HG03066 (cell line): ENCODE results near the gene CEACAM20.
"Not testable (repeated sequence)": the region's sequence is repeated elsewhere in the genome, so short reads cannot be mapped to it uniquely, and the experiment has no call there.

Experiments used
- ATAC-seq: cut with Tn5 transposase; IDR thresholded peaks from one replicate; pipeline ENCODE4 v1.9.1; 2021; ENCODE audit warnings: low read depth; ENCODE audit not compliant: unreplicated experiment

Gene CEACAM20

DNA sequence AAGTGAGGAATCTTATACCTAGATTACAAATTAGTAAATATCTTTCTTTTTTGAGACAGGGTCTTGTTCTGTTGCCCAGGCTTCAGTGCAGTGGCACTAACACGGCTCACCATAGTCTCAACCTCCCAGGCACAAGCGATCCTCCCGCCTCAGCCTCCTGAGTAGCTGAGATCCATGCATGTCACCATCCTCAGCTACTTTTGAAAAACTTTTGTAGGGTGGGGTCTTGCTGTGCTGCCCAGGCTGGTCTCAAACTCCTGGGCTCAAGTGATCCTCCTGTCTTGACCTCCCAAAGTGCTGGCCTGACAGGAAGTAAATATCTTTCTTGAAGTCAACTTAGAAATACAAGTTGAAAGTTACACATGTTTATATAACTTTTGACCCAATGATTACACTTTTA lies 20.0 kb upstream of the CEACAM20 start:
- ATAC-seq, result no peak

DNA sequence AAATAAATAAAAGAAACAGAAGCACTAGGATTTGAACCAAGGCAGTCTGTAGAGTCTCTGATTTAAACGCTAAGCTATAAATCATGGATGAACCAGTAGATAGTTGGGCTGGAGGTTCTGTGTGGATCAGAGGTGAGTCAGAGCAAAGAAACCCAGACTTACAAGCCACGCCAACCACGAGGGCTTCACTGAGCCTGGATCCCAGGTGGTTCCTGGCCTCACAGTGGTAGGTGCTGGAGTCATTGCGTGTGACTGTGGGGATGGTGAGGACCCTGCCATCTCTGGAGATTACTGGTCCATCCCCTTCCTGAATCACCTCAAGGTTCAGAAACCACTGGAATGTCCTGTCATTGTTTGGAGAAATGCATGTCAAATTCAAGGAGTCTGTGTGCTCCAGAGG lies 19.3 kb upstream of the CEACAM20 start:
- no peak for ATAC-seq

DNA sequence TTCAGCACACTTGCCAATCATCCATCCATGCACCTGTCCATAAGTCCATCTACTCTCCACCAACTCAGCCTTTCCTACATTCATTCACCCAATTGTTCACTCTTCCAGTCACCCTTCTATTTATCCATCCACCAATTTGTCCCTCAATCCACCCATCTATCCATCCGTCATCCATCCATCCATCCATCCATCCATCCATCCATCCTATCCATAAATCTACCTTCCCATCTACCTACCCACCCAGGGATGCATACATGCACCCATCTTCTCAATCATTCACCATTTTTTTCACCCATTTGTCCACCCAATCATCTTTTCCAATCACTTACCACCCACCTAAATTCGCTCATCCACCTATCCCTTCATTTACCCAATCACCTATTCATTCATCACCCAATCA lies 14.6 kb upstream of the CEACAM20 start:
- no peak for ATAC-seq

DNA sequence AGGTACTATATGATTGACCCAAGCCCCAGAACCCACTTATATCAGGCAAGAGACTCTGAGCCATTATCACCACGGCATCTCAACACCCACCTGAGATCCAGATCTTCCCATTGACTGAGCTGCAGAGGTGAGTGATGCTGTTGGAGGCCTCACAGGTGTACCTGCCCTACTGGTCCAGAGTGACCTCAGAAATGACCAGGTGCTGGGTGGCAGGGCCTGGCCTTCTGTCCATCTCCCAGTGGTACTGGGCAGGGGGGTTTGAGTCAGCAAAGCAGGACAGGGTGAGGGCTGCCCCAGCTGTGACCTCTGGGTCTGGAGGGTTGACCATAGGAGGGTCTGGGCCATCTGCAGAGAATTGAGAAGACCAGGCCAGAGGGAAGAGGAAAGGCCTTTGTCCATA lies 13.2 kb upstream of the CEACAM20 start:
- ATAC-seq, result no peak

DNA sequence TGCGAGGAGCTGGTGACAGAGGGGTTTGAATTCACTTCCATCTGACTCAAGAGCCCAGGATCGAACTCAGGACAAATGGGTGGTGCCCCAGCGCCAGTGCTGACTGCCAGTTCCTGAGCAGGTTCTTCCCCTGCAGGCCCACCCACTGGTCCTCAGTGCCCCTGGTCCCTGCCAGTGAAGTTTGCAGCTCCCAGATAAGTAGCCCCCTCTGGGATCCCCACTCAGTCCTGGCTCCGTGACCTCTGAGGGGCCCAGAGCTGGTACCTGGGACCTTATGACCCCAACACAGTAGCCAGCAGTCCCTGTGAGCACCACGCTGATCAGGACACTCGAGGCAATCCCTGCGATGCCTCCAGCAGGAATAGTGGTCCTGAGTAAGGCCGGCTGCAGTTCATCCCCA lies 11.3 kb upstream of the CEACAM20 start:
- ATAC-seq, result no peak

DNA sequence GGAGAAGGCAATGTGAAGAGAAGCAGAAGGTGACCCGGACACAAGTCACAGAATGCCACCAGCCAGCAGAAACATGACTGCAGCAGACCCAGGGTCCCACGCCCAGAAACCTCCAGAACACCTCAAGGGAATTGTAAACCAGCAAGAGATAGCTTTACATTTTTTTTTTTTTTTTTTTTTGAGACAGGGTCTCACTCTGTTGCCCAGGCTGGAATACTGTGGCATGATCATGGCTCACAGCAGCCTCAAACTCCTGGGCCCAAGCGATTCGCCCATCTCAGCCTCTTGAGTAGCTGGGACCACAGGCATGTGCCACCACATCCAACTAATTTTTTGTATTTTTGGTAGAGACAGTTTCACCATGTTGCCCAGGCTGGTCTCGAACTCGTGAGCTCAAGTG lies 10.5 kb upstream of the CEACAM20 start:
- ATAC-seq, result no peak

DNA sequence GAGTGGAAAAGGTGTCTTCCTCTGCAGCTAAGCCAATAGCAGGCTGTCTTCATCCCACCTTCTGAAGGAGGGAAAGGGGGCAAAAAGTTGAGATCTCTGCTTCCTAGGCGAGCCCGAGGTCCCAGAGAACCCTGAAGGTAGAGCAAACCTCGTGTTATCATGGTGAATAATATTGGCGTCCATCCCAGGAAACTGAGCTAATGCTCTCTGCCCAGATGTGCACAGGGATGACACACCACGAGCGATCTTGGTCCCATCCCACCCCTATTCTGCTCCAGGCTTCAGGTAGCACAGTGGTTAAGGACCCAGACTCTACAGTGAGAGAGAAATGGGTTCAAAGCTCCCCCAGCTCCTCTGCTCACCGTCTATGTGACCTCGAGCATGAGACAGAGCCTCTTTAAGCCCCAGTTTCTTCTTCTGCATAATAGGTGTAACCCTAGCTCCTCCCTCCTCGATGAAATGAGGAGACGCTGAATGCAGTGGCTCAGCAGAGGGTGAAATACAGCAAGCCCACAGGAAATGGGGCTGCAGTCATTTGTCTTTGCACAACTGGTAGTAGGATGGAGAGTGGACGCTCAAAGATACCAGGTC lies 9.9 kb upstream of the CEACAM20 start:
- ATAC-seq, result no peak

DNA sequence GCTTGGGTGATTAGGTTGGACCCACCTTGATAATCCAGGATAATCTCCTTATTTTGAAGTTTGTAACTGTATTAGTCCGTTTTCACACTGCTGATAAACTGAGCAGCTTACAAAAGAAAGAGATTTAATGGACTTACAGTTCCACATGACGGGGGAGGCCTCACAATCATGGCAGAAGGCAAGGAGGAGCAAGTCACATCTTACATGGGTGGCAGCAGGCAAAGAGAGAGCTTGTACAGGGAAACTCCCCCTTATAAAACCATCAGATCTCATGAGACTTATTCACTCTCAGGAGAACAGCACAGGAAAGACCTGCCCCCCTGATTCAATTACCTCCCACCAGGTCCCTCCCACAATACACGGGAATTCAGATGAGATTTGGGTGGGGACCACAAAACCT lies 5.9 kb upstream of the CEACAM20 start:
- not testable (repeated sequence) for ATAC-seq

DNA sequence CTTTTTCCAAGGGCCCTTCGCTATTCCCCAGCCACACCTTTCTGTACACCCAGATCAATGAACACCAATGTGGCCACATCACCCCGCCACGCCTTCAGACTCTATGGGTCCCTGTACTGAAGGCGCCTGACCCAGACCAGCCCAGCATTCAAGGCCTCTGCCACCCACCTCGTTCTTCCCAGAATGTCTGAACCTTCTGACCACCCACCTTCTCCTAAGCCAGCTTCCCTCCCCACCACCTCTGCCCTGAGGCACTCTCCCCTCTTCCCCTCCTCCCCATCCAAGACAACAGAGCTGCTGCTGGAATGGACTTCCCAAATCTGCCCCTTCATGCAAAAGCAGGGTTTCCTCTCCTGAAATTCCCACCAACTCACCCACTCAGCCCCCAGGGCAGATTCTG lies 3.3 kb upstream of the CEACAM20 start:
- no peak for ATAC-seq

DNA sequence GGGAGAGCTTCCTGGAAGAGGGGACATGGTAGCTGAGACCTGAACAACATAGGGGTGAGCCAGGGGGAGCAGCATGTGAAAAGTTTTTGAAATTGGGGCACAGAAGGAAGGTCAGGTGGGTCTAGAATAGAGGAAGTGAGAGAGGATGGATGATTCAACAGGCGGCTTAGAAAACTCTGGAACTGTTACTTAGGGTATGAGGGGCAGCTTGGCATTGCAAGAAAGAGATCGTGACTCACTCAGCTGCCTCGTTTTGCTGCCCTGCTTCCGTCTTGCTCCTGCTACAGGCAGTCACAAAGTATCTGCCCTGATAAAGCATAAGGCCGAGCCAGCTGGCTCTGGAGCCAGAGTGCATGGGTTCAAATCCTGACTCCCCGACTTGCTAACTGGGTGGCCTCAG lies 1.3 kb upstream of the CEACAM20 start:
- ATAC-seq, result no peak

DNA sequence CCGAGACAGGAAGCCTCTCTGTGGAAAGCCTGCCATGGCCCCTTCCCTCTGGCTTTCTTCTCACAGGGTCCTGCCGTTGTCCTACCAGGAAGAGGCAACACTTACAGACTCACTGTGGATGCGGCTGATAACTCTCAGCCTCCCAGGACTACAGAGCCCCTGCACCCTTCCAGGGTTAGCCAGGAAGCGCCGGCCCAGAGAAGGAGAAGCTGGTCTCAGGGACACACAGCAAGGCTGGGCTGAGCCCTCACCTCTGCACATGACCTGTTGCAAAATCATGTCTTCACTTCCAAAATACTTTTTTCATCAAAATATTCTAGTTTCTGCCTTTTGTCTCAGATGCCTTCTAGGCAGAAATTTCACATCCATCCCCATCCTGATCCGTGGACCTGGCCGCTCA lies 1.9 kb downstream of the CEACAM20 start:
- no peak for ATAC-seq

DNA sequence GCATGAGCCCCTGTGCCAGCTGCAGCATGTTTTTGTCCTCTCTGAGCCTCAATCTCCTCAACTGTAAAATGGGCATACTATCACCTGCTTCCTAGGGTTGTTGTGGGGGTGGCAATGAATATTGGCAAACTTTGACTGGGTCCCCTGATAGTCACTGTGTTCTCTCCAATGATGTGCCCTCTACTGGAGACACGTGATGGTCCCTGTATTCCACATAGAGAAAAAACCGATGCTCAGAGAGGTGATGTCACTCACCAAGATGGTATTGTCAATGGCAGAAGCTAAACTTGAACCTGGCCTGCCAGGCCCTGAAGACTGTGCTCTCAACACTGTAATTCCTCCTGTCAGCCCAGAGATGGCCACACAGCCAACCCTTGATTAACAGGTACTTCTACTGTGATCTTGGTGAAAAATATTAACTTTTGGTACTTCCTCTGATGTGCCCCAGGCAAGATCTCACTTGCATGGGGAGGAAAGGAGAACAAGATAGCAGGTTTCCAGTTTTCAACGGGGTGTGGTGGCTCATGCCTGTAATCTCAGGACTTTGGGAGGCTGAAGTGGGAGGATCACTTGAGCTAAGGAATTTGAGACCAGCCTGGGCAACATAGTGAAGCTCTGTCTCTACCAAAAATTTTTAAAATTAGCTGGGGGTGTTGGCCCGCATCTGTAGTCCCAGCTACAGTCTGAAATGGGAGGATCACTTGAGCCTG lies 3.6 kb downstream of the CEACAM20 start:
- ATAC-seq, result no peak

DNA sequence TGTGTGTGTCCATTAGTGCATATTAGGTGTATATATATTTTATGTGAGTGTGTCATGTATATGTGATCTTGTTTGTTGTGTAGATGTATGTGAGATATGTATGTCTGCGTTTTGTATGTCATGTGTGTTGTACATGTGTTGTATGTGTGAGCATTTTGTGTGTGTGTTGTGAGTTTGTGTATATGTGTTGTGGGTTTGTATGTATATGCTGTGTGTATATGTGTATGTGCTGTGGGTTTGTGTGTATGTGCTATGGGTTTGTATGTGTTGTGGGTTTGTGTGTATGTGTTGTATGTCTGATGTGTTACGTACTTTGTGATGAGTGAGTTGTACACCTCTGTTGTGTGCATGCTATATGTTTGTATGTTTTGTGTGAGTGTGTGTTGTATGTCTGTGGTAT lies 8.1 kb downstream of the CEACAM20 start:
- no peak for ATAC-seq

DNA sequence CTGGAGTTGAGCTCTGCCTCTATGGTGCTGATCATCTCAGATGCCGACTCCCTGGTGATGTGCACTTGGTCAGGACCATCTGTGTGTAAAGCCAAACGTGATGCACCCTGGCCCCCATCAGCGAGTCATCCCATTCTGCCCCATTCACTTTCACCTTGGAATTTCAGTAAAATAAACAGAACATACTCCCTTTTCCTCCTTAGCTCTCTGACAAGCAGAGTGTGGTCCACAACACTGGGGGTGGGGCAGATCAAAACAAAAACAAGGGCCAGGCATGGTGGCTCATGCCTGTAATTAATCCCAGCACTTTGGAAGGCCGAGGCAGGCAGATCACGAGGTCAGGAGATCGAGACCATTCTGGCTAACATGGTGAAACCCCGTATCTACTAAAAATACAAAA lies 12.3 kb downstream of the CEACAM20 start:
- no peak for ATAC-seq

DNA sequence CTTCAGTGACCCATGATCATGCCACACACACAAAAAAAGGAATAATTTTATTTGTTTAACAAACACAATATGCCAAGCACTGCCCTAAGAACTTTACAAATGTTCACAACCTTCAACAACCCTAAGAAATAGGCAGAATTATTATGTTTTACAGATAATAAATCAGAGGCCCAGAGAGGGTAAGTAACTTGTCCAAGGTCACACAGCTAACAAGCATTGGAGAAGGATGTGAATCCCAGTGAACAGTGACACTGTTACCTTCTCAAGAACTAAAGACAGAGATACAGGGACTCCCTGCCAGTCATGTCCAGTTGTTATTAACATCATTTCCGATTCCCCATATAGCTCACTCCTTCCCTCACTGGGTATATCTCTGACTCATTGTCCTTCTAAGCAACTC lies 13.6 kb downstream of the CEACAM20 start:
- no peak for ATAC-seq

DNA sequence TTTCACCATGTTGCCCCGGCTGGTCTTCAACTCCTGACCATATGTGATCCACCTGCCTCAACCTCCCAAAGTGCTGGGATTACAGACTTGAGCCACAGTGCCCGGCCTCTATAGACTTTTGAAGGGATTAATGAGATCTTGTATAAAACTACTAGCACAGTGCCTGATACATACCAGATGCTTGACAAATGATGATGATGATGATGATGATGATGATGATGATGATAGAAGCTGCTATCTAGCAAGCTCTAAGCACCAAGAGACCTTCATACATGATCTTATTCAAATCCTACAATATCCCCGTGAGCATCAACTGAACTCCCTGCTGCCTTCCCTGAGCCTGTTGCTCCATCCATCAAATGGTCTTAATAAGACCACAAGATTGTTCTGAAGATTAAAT lies 14.4 kb downstream of the CEACAM20 start:
- no peak for ATAC-seq

DNA sequence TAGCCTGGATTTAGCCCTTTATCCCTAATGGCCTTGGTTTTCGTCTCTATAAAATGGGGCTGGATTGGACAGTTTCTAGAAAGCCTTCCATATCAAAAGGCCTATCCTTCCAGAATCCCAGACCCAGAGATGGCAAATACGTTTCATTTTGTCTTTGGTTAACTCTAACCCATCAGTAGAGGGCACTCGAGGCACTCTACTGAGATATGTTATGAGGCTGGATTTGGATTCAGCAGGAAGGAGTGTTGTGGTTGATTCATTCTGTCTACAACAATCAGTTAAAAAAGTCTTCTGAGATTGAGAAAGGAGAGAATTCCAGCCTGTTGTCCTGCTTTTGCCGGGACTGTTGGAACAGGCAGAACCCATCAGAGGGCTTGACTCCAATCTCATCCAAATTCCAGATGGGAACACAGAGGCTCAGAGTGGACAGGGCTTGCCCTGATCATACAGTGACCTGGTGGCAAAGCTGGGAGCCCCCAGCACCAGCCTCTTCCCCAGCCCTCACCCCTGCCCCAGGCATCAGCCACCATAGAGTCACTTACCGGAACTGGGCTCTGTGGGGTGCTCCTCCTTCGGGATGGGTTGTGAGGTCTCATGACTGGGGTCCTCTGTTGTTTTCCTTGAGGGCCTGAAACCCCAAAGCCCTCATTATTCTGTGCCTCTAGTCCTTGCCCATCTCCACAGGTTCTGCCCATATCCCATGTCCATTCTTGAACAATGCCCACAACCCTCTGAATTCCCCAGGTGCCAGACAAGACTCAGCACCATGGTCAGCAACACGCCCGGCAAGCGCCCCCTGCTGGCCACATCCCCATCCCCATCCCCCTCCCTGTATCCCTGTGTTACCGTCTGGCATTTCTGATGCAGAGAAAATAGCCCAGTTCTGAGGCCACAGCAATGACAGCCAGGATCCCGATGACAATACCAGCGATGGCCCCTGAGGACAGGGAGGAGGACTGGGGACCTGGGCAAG lies 16.9 kb downstream of the CEACAM20 start:
- ATAC-seq, result no peak

DNA sequence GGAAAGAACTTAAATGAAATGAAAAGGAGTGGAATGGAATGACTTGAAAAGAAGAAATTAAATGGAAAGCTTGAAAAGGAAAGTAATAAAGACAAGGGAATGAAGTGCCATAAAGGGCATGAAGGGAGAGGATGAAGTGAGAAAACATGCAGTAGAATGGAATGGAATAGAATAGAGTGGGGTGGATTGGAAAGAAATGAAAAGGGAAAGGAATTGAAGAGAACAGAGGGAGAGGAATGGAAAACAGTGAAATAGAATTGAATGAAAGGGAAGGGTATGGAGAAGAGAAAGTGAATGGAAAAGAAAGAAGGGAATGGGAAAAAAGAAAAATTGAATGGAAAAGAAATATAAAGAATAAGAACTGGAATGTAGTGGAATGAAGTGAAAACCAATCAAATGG lies 20.0 kb downstream of the CEACAM20 start:
- ATAC-seq, result no peak

DNA sequence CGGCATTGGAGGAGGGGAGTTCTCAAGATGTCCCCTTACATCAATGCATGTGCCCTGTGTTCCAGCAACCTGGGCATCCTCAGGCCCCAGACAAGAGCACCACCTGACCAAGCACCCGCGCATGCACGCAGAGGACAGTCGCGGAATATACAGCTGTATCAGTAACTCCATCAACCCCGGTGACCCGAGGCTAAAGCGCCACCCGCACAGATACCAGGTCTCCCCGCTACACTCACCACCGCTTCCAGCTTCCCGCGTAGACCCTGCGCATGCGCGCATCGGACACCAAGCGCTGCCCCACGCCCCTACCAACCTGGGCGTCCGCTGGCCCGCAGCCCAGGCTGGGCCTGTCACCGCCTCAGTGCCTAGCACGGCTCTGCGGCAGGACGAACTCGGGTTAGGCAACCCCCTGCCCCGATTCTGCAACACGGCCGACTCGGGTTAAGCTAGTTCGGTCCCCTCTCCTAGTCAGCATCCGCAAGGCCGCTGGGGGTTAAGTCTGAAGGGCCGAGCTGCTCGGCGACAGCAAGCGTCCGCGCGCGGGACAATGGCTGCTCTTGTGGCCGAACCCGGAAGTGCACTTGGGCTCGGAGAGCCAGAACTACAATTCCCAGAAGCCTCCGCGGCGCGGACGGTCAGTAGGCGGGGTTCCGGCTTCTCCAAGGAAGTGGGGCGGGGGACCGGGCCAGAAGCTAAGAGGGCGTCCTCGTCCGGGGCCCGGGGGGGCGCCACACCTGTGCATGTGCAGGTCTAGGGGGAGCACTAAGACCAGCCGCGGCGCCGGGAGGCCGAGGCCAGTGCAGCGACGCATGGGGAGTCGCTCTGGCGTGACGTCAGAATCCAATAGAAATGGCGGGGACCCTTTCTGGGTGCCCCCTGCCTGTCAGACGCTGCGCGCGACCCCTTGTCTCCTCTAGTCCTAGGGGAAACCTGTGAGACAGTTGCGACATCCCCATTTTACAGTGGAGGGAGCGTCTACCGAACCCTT lies 29.2 kb downstream of the CEACAM20 start, which contains the start of gene ZNF180:
Gene ZNF180 (minus strand): TSS at position 561 of the 988 bp plus-strand sequence. CDS start 3,188 bp downstream, outside the sequence.
- ATAC-seq, result peak; percentile 70

DNA sequence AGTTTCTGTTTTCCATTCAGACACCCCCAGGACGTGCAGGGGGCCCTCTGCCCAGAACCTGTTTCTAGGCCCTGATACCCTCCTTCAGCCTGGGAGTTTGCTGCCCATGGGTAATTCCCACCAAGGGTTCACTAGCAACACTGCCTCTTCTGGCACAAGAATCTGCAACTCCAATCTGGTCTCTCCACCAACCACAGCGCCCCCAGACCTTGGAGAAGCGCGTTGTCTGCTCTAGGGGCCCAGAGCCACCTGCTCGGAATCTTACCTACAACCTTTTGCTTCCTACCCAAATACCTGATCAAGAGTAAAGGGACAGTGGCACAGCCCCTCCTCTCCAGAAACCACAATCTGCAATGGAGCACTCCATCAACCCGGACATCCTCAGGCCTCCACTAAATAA lies 29.9 kb downstream of the CEACAM20 start:
- no peak for ATAC-seq
